Glutamatergic neuron (in vitro differentiated cells): Measurements from ENCODE around the gene ZNF724. TPM values are rescaled to one million over a fixed set of nuclear protein-coding genes. Genes with fewer than 3 reads are reported as not detected.
A peak's percentile ranks its signal among the peaks of the same experiment; 100 is the strongest.
"Not testable (repeated sequence)": the region's sequence is repeated elsewhere in the genome, so short reads cannot be mapped to it uniquely, and the experiment has no call there.

Source experiments
- DNase-seq: peaks from one replicate; pipeline ENCODE4 v3.0.0; 2022
- H3K27ac Mint-ChIP-seq: one replicate; pipeline ENCODE4 v1.8.0; 2020; ENCODE audit warnings: mild to moderate bottlenecking, mixed read lengths, inconsistent platforms; ENCODE audit not compliant: unreplicated experiment
- H3K27me3 Mint-ChIP-seq: one replicate; pipeline ENCODE4 v1.8.0; 2020; ENCODE audit warnings: mild to moderate bottlenecking, moderate library complexity, mixed read lengths, inconsistent platforms; ENCODE audit not compliant: unreplicated experiment
- H3K36me3 Mint-ChIP-seq: one replicate; pipeline ENCODE4 v1.8.0; 2020; ENCODE audit warnings: mild to moderate bottlenecking, mixed read lengths, inconsistent platforms; ENCODE audit not compliant: unreplicated experiment
- H3K4me1 Mint-ChIP-seq: one replicate; pipeline ENCODE4 v1.8.0; 2020; ENCODE audit warnings: mild to moderate bottlenecking, low read depth, mixed read lengths, inconsistent platforms; ENCODE audit not compliant: unreplicated experiment
- H3K4me3 Mint-ChIP-seq: one replicate; pipeline ENCODE4 v1.8.0; 2020; ENCODE audit warnings: mild to moderate bottlenecking, mixed read lengths, inconsistent platforms; ENCODE audit not compliant: unreplicated experiment
- H3K9me3 Mint-ChIP-seq: one replicate; pipeline ENCODE4 v1.8.0; 2020; ENCODE audit warnings: mild to moderate bottlenecking, moderate library complexity, mixed read lengths, inconsistent platforms; ENCODE audit not compliant: unreplicated experiment
- CTCF ChIP-seq: fragments of 200-600 bp; sonication (generic); IDR thresholded peaks from one replicate; pipeline ENCODE4 v1.5.0; 2021; ENCODE audit not compliant: partially characterized antibody, unreplicated experiment
- long read RNA-seq: library from polyadenylated mRNA; unstranded; transcript quantifications from one replicate; pipeline ENCODE4 v2.0.0, GENCODE V29; 2020; ENCODE audit not compliant: unreplicated experiment
- total RNA-seq: library from RNA; stranded (reverse); fragmentation: NEBNext Ultra II Directional; extraction: Animal tissue kit (Norgen Biotek cat#: 25700); gene quantifications from one replicate; pipeline ENCODE4 v1.2.1, GENCODE V29; 2021; ENCODE audit not compliant: unreplicated experiment

The ZNF724 gene
- 14.6 TPM for total RNA-seq
- long read RNA-seq, transcript ZNF724-201 (4 exons, 2,764 nt): major isoform, 5 of 5 reads
- long read RNA-seq, partial matches to known transcripts: 0 of 5 reads
- long read RNA-seq, other reads (novel, unspliced or antisense): 0 of 5 reads

DNA sequence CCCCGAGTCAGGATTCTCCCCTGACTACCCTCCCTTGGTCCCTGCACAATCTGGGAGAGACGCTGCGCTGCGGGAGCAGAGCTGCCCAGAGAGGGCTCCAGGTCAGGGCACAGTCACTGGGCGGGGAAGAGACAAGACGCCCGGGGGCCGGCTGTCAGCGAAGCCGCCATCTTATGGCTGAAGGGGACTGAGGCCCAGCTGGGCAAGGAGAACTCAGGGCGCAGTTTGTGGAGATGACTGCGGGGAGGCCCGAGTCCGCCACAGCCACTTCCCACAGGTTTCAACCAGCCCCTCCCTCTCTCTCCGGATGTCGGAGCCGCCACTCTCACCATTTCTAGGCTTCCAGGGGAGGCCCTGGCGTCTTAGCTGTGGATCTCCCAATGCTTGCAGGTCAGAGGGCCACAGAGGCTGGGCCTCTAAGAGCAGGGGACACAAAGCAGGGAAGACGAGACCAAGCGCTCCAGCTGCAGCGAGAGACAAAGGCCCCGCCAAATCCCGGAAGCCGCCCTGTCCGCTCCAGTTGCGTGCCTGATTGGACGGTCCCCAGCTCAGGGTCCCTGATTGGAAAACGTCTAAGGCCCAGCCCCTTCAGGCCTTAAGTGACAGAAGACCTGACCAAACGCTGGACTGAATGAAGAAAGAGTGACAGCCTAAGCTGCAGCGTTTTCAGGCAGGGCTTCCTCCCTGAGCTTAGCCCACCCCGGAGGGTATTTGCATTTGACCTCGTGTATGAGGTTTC, at the start of gene ZNF724:
ZNF724 (minus strand) TSS at position 484 of the 739 bp plus-strand sequence; CDS start at position 332, 152 bp downstream.
- H3K27me3 Mint-ChIP-seq: peaks cover 5% of the 10 kb centered on the region
- no peak for TF ChIP-seq CTCF
- peaks cover 12% of the 10 kb centered on the region for H3K9me3 Mint-ChIP-seq
- peaks cover 13% of the 10 kb centered on the region for H3K4me1 Mint-ChIP-seq
- peaks cover 4% of the 10 kb centered on the region for H3K36me3 Mint-ChIP-seq
- peak; percentile 93 for DNase-seq
- H3K4me3 Mint-ChIP-seq: peak within 1 kb of the TSS; percentile 96
- peak within 1 kb of the TSS; percentile 98 for H3K27ac Mint-ChIP-seq

DNA sequence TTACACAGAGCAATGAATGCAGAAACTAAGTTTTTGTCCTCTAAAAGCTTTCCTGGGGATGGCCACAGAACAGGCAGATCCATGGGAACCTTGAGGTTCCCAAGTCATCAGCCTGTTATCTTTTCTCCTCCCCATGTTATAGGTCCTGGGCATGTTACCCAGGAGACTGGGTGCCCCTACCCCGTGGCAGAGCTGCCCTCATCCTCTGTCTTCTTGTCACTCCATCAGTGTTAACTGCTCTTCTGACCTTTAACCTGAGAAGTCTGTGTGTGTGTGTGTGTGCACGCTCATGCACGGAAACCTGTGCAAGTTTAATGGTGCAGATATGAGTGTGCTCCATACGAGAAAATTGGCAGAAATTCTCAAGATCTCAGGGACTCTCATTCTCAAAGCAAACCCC, 43.9 kb upstream of the ZNF724 start:
- H3K9me3 Mint-ChIP-seq: no peaks in the 10 kb centered on the region
- H3K4me3 Mint-ChIP-seq: no peak overlapping the region
- no peak for DNase-seq
- H3K27ac Mint-ChIP-seq: no peak overlapping the region
- no peaks in the 10 kb centered on the region for H3K4me1 Mint-ChIP-seq
- no peak for TF ChIP-seq CTCF
- H3K36me3 Mint-ChIP-seq: peaks cover 5% of the 10 kb centered on the region
- no peaks in the 10 kb centered on the region for H3K27me3 Mint-ChIP-seq

- H3K27me3 Mint-ChIP-seq, H3K4me1 Mint-ChIP-seq, H3K27ac Mint-ChIP-seq, DNase-seq, H3K9me3 Mint-ChIP-seq, H3K4me3 Mint-ChIP-seq: not testable (repeated sequence)
- peaks cover 15% of the 10 kb centered on the region for H3K36me3 Mint-ChIP-seq
These were observed 39.8 kb upstream of the ZNF724 start for GRCh38 chr19:23289966-23290365.

- Mint-ChIP-seq H3K4me1 (no peaks in the 10 kb centered on the region), H3K4me3 (no peak overlapping the region), H3K27ac (no peak overlapping the region), H3K9me3 (peaks cover 14% of the 10 kb centered on the region), H3K36me3 (peaks cover 15% of the 10 kb centered on the region), H3K27me3 (peaks cover 4% of the 10 kb centered on the region)
- no peak for DNase-seq
- peak; percentile 24 for TF ChIP-seq CTCF
These were observed 37.4 kb upstream of the ZNF724 start for GRCh38 chr19:23287620-23288019.

DNA sequence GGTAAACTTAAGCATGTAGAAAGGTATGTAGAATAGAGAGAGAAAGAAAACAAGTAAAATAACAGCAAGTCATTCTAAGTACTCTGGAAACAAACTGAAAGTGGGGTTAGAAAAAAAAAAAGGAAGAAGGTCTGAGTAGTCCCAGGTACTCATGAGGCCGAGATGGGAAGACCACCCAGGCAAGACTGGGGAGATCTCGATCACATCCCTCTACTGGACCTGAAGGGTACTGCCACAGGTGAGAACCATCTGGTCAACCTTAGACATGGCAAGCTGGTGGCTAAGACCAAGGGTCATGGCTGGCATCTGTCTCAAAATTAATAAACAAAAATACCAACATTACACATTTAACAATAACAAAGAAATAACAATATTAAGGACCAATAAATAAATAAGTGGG, 36.3 kb upstream of the ZNF724 start:
- H3K27me3 Mint-ChIP-seq: peaks cover 6% of the 10 kb centered on the region
- no peak overlapping the region for H3K27ac Mint-ChIP-seq
- peak; percentile 46 for TF ChIP-seq CTCF
- no peak overlapping the region for H3K4me3 Mint-ChIP-seq
- H3K4me1 Mint-ChIP-seq: no peaks in the 10 kb centered on the region
- DNase-seq: no peak
- H3K9me3 Mint-ChIP-seq: peaks cover 14% of the 10 kb centered on the region
- peaks cover 15% of the 10 kb centered on the region for H3K36me3 Mint-ChIP-seq
